ENCODE data around the gene ADGRG1. TPM values are rescaled to one million over a fixed set of nuclear protein-coding genes. Genes with fewer than 3 reads are reported as not detected.

The ADGRG1 gene
- total RNA-seq, 1 experiment from 2014 or later: 2.0 TPM

DNA sequence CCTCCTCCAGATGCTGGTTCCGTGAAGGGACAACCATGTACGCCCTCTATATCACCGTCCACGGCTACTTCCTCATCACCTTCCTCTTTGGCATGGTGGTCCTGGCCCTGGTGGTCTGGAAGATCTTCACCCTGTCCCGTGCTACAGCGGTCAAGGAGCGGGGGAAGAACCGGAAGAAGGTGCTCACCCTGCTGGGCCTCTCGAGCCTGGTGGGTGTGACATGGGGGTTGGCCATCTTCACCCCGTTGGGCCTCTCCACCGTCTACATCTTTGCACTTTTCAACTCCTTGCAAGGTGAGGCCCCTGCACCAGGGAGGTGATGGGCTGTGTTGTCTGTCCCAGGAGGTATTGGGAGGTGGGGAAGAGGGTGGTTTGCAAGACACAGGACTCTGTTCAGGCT, 57.2 kb downstream of the ADGRG1 start:
- TF ChIP-seq SMAD3 (CRISPR knock-in tag; IDR thresholded peaks at IDR 0.05; ENCODE audit: borderline replicate concordance) (no peak), HMGA2 (CRISPR knock-in tag; IDR thresholded peaks at IDR 0.05) (no peak), ZBTB21 (CRISPR knock-in tag; IDR thresholded peaks at IDR 0.05; ENCODE audit: borderline replicate concordance) (no peak), ZNF138 (CRISPR knock-in tag; conservative IDR thresholded peaks at IDR 0.05) (no peak)
- TF ChIP-seq, protein P1, sequence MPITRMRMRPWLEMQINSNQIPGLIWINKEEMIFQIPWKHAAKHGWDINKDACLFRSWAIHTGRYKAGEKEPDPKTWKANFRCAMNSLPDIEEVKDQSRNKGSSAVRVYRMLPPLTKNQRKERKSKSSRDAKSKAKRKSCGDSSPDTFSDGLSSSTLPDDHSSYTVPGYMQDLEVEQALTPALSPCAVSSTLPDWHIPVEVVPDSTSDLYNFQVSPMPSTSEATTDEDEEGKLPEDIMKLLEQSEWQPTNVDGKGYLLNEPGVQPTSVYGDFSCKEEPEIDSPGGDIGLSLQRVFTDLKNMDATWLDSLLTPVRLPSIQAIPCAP (CRISPR knock-in tag; IDR thresholded peaks at IDR 0.05): no peak
- DNase-seq (ENCODE audit: low spot score) (no peak), ATAC-seq (no peak)
- CTCF ChIA-PET: no interaction called here
- H3K36me3 Mint-ChIP-seq: no peaks in the 10 kb centered on the region
- H3K4me1 Mint-ChIP-seq: peaks cover 17% of the 10 kb centered on the region
- H3K4me3 Mint-ChIP-seq: no peak overlapping the region
- POLR2A ChIA-PET: interaction anchor here (0.6 kb wide), 1 partner anchor 435 kb away, joined by 4 read pairs; no protein-coding TSS in a partner anchor
- no peak overlapping the region for H3K27ac Mint-ChIP-seq
- H3K27me3 Mint-ChIP-seq (ENCODE audit: low read depth): no peaks in the 10 kb centered on the region; the same call in 1 of the 2 replicates
- no peaks in the 10 kb centered on the region for H3K9me3 Mint-ChIP-seq

GRCh38 chr16:57686577-57686976, 58.1 kb downstream of the ADGRG1 start:
- H3K4me1 Mint-ChIP-seq: peaks cover 17% of the 10 kb centered on the region
- CTCF ChIA-PET: interaction anchor here (1.3 kb wide), 1 partner anchor 95 kb away, joined by 3 read pairs; no protein-coding TSS in a partner anchor
- H3K27ac Mint-ChIP-seq: no peak overlapping the region
- H3K36me3 Mint-ChIP-seq: no peaks in the 10 kb centered on the region
- DNase-seq (ENCODE audit: low spot score): no peak
- H3K9me3 Mint-ChIP-seq: no peaks in the 10 kb centered on the region
- H3K4me3 Mint-ChIP-seq: no peak overlapping the region
- POLR2A ChIA-PET: no interaction called here
- H3K27me3 Mint-ChIP-seq (ENCODE audit: low read depth): no peaks in the 10 kb centered on the region; the same call in 1 of the 2 replicates
- no peak for ATAC-seq
- TF ChIP-seq, protein P2, sequence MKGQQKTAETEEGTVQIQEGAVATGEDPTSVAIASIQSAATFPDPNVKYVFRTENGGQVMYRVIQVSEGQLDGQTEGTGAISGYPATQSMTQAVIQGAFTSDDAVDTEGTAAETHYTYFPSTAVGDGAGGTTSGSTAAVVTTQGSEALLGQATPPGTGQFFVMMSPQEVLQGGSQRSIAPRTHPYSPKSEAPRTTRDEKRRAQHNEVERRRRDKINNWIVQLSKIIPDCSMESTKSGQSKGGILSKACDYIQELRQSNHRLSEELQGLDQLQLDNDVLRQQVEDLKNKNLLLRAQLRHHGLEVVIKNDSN (CRISPR knock-in tag; IDR thresholded peaks at IDR 0.05): peak; percentile 64; the same call in 1 of the 2 replicates
- TF ChIP-seq, protein P3, sequence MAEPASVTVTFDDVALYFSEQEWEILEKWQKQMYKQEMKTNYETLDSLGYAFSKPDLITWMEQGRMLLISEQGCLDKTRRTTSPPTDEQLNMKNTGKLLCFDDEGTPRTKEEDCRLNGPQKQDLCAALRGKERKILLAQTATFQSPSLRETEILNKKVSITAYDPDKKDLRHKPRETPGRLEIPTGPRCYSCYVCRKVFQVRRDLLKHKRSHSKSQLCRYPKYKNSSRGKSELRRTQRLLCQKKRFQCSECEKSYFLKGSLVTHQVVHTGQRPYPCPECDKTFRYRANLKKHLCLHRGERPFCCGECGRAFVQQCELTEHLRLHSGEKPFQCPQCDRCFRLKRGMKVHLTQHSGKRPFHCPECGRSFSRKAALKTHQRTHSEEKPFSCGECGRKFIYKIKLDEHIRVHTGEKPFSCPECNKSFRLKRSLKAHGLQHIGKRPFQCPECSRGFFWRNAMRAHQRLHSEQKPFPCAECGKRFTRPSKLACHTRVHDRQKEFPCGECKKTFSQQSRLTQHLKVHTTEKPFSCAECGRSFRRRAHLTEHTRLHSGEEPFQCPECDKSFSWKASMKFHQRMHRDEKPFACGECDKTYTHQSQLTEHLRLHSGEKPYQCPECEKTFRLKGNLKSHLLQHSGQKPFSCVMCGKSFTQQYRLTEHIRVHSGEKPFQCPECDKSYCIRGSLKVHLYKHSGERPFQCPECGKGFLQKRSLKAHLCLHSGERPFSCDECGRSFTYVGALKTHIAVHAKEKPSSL (CRISPR knock-in tag; conservative IDR thresholded peaks at IDR 0.05): no peak

DNA sequence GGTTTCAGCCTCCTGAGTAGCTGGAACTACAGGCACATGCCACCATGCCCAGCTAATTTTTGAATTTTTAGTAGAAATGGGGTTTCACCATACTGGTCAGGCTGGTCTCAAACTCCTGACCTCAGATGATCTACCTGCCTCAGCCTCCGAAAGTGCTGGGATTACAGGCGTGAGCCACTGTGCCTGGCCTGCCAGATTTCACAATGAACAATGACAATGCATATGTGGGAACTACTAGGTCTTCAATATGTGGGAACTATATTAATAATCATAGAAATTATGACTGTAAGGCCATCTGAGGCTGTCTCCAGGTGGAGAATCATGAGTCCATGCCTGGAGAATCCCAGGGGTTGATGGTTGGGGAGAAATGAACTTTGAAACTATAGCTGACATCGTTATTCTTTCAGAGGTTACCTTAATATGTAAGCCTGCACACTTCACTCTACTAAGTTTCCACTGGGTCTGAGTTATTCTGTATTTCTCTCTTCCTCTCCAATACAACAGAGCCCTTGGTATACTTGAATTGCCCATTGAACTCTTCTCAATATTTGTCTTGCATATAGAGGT, 59.0 kb downstream of the ADGRG1 start:
- no peak overlapping the region for H3K27ac Mint-ChIP-seq
- H3K27me3 Mint-ChIP-seq (ENCODE audit: low read depth): no peaks in the 10 kb centered on the region; the same call in 1 of the 2 replicates
- ChIA-PET POLR2A (no interaction called here), CTCF (interaction anchor here (1.3 kb wide), 1 partner anchor 96 kb away, joined by 3 read pairs; no protein-coding TSS in a partner anchor)
- no peaks in the 10 kb centered on the region for H3K36me3 Mint-ChIP-seq
- DNase-seq (ENCODE audit: low spot score) (no peak), ATAC-seq (no peak)
- H3K4me1 Mint-ChIP-seq: peaks cover 17% of the 10 kb centered on the region
- no peaks in the 10 kb centered on the region for H3K9me3 Mint-ChIP-seq
- H3K4me3 Mint-ChIP-seq: no peak overlapping the region
- TF ChIP-seq ZNF512 (CRISPR knock-in tag; IDR thresholded peaks at IDR 0.05; ENCODE audit: borderline replicate concordance) (no peak), NR2C2 (CRISPR knock-in tag; IDR thresholded peaks at IDR 0.05) (no peak), MXD4 (CRISPR knock-in tag; IDR thresholded peaks at IDR 0.05; ENCODE audit: borderline replicate concordance) (no peak), ZNF396 (CRISPR knock-in tag; IDR thresholded peaks at IDR 0.05; ENCODE audit: borderline replicate concordance) (no peak), ZMAT4 (CRISPR knock-in tag; IDR thresholded peaks at IDR 0.05) (no peak), OVOL2 (CRISPR knock-in tag; IDR thresholded peaks at IDR 0.05; ENCODE audit: borderline replicate concordance) (no peak), FOXP1 (CRISPR knock-in tag; IDR thresholded peaks at IDR 0.05; ENCODE audit: borderline replicate concordance) (no peak)
- TF ChIP-seq, protein P4, sequence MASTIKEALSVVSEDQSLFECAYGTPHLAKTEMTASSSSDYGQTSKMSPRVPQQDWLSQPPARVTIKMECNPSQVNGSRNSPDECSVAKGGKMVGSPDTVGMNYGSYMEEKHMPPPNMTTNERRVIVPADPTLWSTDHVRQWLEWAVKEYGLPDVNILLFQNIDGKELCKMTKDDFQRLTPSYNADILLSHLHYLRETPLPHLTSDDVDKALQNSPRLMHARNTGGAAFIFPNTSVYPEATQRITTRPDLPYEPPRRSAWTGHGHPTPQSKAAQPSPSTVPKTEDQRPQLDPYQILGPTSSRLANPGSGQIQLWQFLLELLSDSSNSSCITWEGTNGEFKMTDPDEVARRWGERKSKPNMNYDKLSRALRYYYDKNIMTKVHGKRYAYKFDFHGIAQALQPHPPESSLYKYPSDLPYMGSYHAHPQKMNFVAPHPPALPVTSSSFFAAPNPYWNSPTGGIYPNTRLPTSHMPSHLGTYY (CRISPR knock-in tag; IDR thresholded peaks at IDR 0.05): no peak
- TF ChIP-seq, protein P5, sequence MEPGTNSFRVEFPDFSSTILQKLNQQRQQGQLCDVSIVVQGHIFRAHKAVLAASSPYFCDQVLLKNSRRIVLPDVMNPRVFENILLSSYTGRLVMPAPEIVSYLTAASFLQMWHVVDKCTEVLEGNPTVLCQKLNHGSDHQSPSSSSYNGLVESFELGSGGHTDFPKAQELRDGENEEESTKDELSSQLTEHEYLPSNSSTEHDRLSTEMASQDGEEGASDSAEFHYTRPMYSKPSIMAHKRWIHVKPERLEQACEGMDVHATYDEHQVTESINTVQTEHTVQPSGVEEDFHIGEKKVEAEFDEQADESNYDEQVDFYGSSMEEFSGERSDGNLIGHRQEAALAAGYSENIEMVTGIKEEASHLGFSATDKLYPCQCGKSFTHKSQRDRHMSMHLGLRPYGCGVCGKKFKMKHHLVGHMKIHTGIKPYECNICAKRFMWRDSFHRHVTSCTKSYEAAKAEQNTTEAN (CRISPR knock-in tag; IDR thresholded peaks at IDR 0.05): no peak
- TF ChIP-seq, protein P6, sequence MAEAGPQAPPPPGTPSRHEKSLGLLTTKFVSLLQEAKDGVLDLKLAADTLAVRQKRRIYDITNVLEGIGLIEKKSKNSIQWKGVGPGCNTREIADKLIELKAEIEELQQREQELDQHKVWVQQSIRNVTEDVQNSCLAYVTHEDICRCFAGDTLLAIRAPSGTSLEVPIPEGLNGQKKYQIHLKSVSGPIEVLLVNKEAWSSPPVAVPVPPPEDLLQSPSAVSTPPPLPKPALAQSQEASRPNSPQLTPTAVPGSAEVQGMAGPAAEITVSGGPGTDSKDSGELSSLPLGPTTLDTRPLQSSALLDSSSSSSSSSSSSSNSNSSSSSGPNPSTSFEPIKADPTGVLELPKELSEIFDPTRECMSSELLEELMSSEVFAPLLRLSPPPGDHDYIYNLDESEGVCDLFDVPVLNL (CRISPR knock-in tag; IDR thresholded peaks at IDR 0.05; ENCODE audit: borderline replicate concordance, low read depth): no peak
- TF ChIP-seq, protein P3 (CRISPR knock-in tag; conservative IDR thresholded peaks at IDR 0.05): no peak
